Endothelial cell of umbilical vein (primary cell): ENCODE measurements around the gene SETD1A. TPM values are rescaled to one million over a fixed set of nuclear protein-coding genes. Genes with fewer than 3 reads are reported as not detected.

Experiments
- BruUV-seq: library from RNA; stranded (reverse); fragments of 400-500 nt; replicated peaks from 2 replicates; lab custom pipeline; 2021; lab: Mats Ljungman, UMichigan
- CTCF ChIA-PET: fragments of 300-600, 350-600 bp; sonication (Branson Sonifier 250); formaldehyde crosslinking; loops from one replicate; lab custom pipeline; 2021; ENCODE audit warnings: antibody characterized with exemption, inconsistent platforms; lab: Charles Lee
- POLR2A ChIA-PET: fragments of 300-600, 350-600 bp; sonication (Branson Sonifier 250); formaldehyde crosslinking; loops from one replicate; lab custom pipeline; 2021; ENCODE audit warnings: antibody characterized with exemption, inconsistent platforms; lab: Charles Lee
- DNase-seq: peaks from one replicate; pipeline ENCODE4 v3.0.0-alpha.2; 2011; ENCODE audit warnings: low read depth, low spot score
- FAIRE-seq: peaks from 2 replicates; lab custom pipeline; 2011; peaks lifted over from hg19 to GRCh38; lab: Jason Lieb, UNC
- H2AFZ ChIP-seq: 2 replicates; pipeline ENCODE4 v1.6.0; 2012; ENCODE audit warnings: low read depth, low read length, control low read depth, inconsistent platforms
- H3K27ac ChIP-seq: 2 replicates; pipeline ENCODE4 v1.5.1; 2011; ENCODE audit warnings: low read depth, mild to moderate bottlenecking, control low read depth, low read length, moderate library complexity; ENCODE audit not compliant: insufficient read depth
- H3K27me3 ChIP-seq, 2 experiments: 2 replicates each; pipeline versions ENCODE4 v1.6.0 to v1.6.1; 2011; ENCODE audit warnings: low read length in 2 of 2, mixed read lengths in 1 of 2; ENCODE audit not compliant: control insufficient read depth in 2 of 2, insufficient read depth in 2 of 2
- H3K36me3 ChIP-seq, 2 experiments: 2 replicates in 1 of 2; 3 replicates in 1 of 2; pipeline ENCODE4 v1.5.1; 2011; ENCODE audit warnings: low read length in 2 of 2, mild to moderate bottlenecking in 1 of 2, moderate library complexity in 1 of 2; ENCODE audit not compliant: control insufficient read depth in 2 of 2, insufficient read depth in 2 of 2; ENCODE audit errors: extremely low read depth in 1 of 2
- H3K4me1 ChIP-seq: 3 replicates; pipeline ENCODE4 v1.5.1; 2011; ENCODE audit warnings: mild to moderate bottlenecking, low read length; ENCODE audit not compliant: control insufficient read depth, insufficient read depth; ENCODE audit errors: extremely low read depth
- H3K4me2 ChIP-seq: 2 replicates; pipeline ENCODE4 v1.6.1; 2011; ENCODE audit warnings: low read length, control low read depth, mixed read lengths; ENCODE audit not compliant: insufficient read depth
- H3K4me3 ChIP-seq, 3 experiments: fragments of 200-600 bp in 1 of 3; sonication (generic), shearing (Covaris generic) in 1 of 3; replicated peaks in 1 of 3; 2 replicates each; pipeline ENCODE4 v1.5.1; 2011 to 2016; ENCODE audit warnings: control low read depth in 3 of 3, low read length in 3 of 3, mild to moderate bottlenecking in 2 of 3, inconsistent platforms in 1 of 3, low read depth in 1 of 3, moderate library complexity in 1 of 3; ENCODE audit not compliant: insufficient read depth in 1 of 3
- H3K79me2 ChIP-seq: 2 replicates; pipeline ENCODE4 v1.6.0; 2012; ENCODE audit warnings: low read length, inconsistent platforms; ENCODE audit not compliant: control insufficient read depth, insufficient read depth
- H3K9ac ChIP-seq: replicated peaks from 2 replicates; pipeline ENCODE3; 2011; ENCODE audit warnings: low read length, control low read depth; ENCODE audit not compliant: insufficient read depth; ENCODE audit errors: extremely low read depth
- H3K9me1 ChIP-seq: replicated peaks from 3 replicates; pipeline ENCODE4 v1.6.0; 2011; ENCODE audit warnings: mild to moderate bottlenecking, low read length; ENCODE audit not compliant: control insufficient read depth, insufficient read depth; ENCODE audit errors: extremely low read depth
- H3K9me3 ChIP-seq: replicated peaks from 2 replicates; pipeline ENCODE4 v1.5.1; 2012; ENCODE audit warnings: low read length, inconsistent platforms; ENCODE audit not compliant: control insufficient read depth, insufficient read depth
- H4K20me1 ChIP-seq: replicated peaks from 2 replicates; pipeline ENCODE3; 2011; ENCODE audit warnings: mild to moderate bottlenecking, low read length; ENCODE audit not compliant: control insufficient read depth, insufficient read depth; ENCODE audit errors: extremely low read depth
- EZH2 ChIP-seq: IDR thresholded peaks from 2 replicates; pipeline ENCODE4 v1.6.1; 2012; ENCODE audit warnings: borderline replicate concordance, low read depth, mild to moderate bottlenecking, moderate library complexity, low read length, inconsistent platforms; ENCODE audit not compliant: severe bottlenecking
- FOS ChIP-seq: IDR thresholded peaks from 2 replicates; pipeline ENCODE4 v1.6.1; 2011; ENCODE audit warnings: mild to moderate bottlenecking, low read length, moderate library complexity, borderline replicate concordance; ENCODE audit not compliant: insufficient read depth
- GATA2 ChIP-seq: IDR thresholded peaks from 2 replicates; pipeline ENCODE4 v1.7.0; 2011; ENCODE audit warnings: low read depth, mild to moderate bottlenecking, moderate library complexity, mixed read lengths, low read length; ENCODE audit not compliant: insufficient read length, insufficient read depth
- JUN ChIP-seq: IDR thresholded peaks from 2 replicates; pipeline ENCODE4 v1.6.1; 2011; ENCODE audit warnings: borderline replicate concordance, low read depth; ENCODE audit not compliant: insufficient read length, insufficient read depth
- MYC ChIP-seq: IDR thresholded peaks from one replicate; pipeline ENCODE4 v1.6.1; 2011; ENCODE audit warnings: mild to moderate bottlenecking, low read depth, low read length
- POLR2A ChIP-seq: IDR thresholded peaks from 2 replicates; pipeline ENCODE4 v1.6.1; 2012; ENCODE audit warnings: low read depth, mild to moderate bottlenecking, control low read depth, low read length
- POLR2AphosphoS5 ChIP-seq: IDR thresholded peaks from 2 replicates; pipeline ENCODE4 v1.6.1; 2012; ENCODE audit warnings: low read depth, mild to moderate bottlenecking, control low read depth, low read length, moderate library complexity; ENCODE audit not compliant: insufficient read depth
- dilution Hi-C: fragments of 300-500 bp; cut with MboI; formaldehyde crosslinking; loops from one replicate; pipeline ENCODE4 v1.15.0; 2019; ENCODE audit warnings: low sequenced_read_pairs; ENCODE audit not compliant: extremely low pct_ligation_motif_present
- intact Hi-C: fragments of 100-400 bp; cut with micrococcal nuclease; formaldehyde crosslinking; loops from one replicate; pipeline ENCODE4 v1.10.0; 2022
- polyA plus RNA-seq, 4 experiments: library from polyadenylated mRNA; depleted of rRNA in 3 of 4; stranded (reverse) in 3 of 4; unstranded in 1 of 4; fragments of >200 nt; gene quantifications; 2 replicates each; pipeline versions ENCODE4 v1.2.1 to v1.2.3, GENCODE V29; 2011 to 2012; ENCODE audit warnings: missing spikeins in 1 of 4
- total RNA-seq: library from RNA; stranded (reverse); gene quantifications from 2 replicates; pipeline ENCODE4 v1.2.3, GENCODE V29; 2021
- TF ChIP-seq, protein P1 (sequence below): IDR thresholded peaks from 2 replicates; pipeline ENCODE4 v1.6.1; 2011; ENCODE audit not compliant: insufficient read depth, insufficient read length
- TF ChIP-seq, protein P2 (sequence below), 2 donors: IDR thresholded peaks; 1 replicate in 1 of 2; 2 replicates in 1 of 2; pipeline ENCODE4 v1.5.1; 2011; ENCODE audit warnings: low read length in 2 of 2, mild to moderate bottlenecking in 2 of 2, moderate library complexity in 2 of 2, control low read depth in 1 of 2, inconsistent platforms in 1 of 2, low read depth in 1 of 2; ENCODE audit not compliant: insufficient read depth in 1 of 2; ENCODE audit errors: extremely low read depth in 1 of 2

The SETD1A gene
- total and polyA plus RNA-seq, 2 donors (not counting 3 experiments of a cell fraction or from before 2014, with no cell fraction given) = 3.5 to 21.3 TPM

DNA sequence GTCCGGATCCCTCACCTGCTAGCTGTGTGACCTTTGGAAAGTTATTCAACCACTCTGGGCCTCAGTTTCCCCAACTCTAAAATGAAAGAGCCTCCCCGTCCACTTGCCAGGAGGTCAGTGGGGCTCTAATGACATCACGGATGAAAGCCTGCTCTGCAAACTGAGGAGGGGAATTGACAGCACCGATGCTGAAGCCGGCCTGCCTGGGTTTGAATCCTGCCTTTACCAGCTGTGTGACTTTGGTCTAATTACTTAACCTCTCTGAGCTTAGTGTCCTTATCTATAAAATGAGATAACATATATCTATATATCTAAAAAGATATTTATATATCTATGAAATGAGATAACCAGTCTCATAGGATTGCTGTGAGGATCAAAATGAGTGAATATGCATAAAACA is 51.0 kb downstream of the SETD1A start:
- dilution Hi-C loops = no loop called here
- no peak overlapping the region for H2AFZ ChIP-seq
- CTCF ChIA-PET = interaction anchor here (0.7 kb wide), 1 partner anchor 74 kb away, joined by 3 read pairs; no protein-coding TSS in a partner anchor
- POLR2A ChIA-PET = no interaction called here
- H3K9me1 ChIP-seq = no peaks in the 10 kb centered on the region
- H3K79me2 ChIP-seq = no peaks in the 10 kb centered on the region
- intact Hi-C loops = no loop called here
- TF ChIP-seq POLR2AphosphoS5 = no peak
- TF ChIP-seq JUN = no peak
- no peak for TF ChIP-seq FOS
- TF ChIP-seq, protein P1, sequence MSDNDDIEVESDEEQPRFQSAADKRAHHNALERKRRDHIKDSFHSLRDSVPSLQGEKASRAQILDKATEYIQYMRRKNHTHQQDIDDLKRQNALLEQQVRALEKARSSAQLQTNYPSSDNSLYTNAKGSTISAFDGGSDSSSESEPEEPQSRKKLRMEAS = no peak
- TF ChIP-seq EZH2 = no peak
- no peak for TF ChIP-seq MYC
- TF ChIP-seq, protein P2, sequence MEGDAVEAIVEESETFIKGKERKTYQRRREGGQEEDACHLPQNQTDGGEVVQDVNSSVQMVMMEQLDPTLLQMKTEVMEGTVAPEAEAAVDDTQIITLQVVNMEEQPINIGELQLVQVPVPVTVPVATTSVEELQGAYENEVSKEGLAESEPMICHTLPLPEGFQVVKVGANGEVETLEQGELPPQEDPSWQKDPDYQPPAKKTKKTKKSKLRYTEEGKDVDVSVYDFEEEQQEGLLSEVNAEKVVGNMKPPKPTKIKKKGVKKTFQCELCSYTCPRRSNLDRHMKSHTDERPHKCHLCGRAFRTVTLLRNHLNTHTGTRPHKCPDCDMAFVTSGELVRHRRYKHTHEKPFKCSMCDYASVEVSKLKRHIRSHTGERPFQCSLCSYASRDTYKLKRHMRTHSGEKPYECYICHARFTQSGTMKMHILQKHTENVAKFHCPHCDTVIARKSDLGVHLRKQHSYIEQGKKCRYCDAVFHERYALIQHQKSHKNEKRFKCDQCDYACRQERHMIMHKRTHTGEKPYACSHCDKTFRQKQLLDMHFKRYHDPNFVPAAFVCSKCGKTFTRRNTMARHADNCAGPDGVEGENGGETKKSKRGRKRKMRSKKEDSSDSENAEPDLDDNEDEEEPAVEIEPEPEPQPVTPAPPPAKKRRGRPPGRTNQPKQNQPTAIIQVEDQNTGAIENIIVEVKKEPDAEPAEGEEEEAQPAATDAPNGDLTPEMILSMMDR (IDR thresholded peaks at IDR 0.05; ENCODE audit: extremely low read depth in 1 of 2, insufficient read depth in 1 of 2, low read depth in 1 of 2, low read length in 2 of 2) = no peak
- no peak for TF ChIP-seq GATA2
- no peak for TF ChIP-seq POLR2A
- H3K27me3 ChIP-seq = peaks cover 17 to 31% of the 10 kb centered on the region in 2 experiments
- H3K9me3 ChIP-seq = no peaks in the 10 kb centered on the region
- no peak overlapping the region for H3K4me2 ChIP-seq
- no peak overlapping the region for H3K27ac ChIP-seq
- no peak for FAIRE-seq
- no peaks in the 10 kb centered on the region for H4K20me1 ChIP-seq
- H3K36me3 ChIP-seq = no peaks in the 10 kb centered on the region
- H3K4me3 ChIP-seq = no peak overlapping the region
- BruUV-seq = no TSS peak
- H3K9ac ChIP-seq = no peak overlapping the region
- no peak for DNase-seq
- no peaks in the 10 kb centered on the region for H3K4me1 ChIP-seq
